Nephron (organoid): ENCODE data around the gene DMRT1.
"Not testable (repeated sequence)": the region's sequence is repeated elsewhere in the genome, so short reads cannot be mapped to it uniquely, and the experiment has no call there.

ENCODE experiments used
- H3K27ac Mint-ChIP-seq, 3 experiments: 2 replicates each; pipeline ENCODE4 v1.8.0; 2020; ENCODE audit warnings: mixed read lengths in 3 of 3, mild to moderate bottlenecking in 2 of 3, moderate library complexity in 1 of 3
- H3K27me3 Mint-ChIP-seq: 2 replicates; pipeline ENCODE4 v1.8.0; 2021; ENCODE audit warnings: low read depth, mild to moderate bottlenecking, moderate library complexity, mixed read lengths
- H3K36me3 Mint-ChIP-seq: 2 replicates; pipeline ENCODE4 v1.8.0; 2020; ENCODE audit warnings: low read depth, mixed read lengths
- H3K4me1 Mint-ChIP-seq: 2 replicates; pipeline ENCODE4 v1.8.0; 2020; ENCODE audit warnings: mixed read lengths
- H3K4me3 Mint-ChIP-seq, 3 experiments: 2 replicates each; pipeline ENCODE4 v1.8.0; 2020; ENCODE audit warnings: mild to moderate bottlenecking in 3 of 3, mixed read lengths in 3 of 3, moderate library complexity in 2 of 3
- H3K9me3 Mint-ChIP-seq: 2 replicates; pipeline ENCODE4 v1.8.0; 2020; ENCODE audit warnings: mixed read lengths
- TF ChIP-seq, protein P1 (sequence below), 3 experiments: fragments of 200-600 bp; sonication (generic); IDR thresholded peaks; one replicate each; pipeline ENCODE4 v1.5.0; 2021; ENCODE audit warnings: antibody characterized with exemption in 3 of 3; ENCODE audit not compliant: unreplicated experiment in 3 of 3

Gene DMRT1

DNA sequence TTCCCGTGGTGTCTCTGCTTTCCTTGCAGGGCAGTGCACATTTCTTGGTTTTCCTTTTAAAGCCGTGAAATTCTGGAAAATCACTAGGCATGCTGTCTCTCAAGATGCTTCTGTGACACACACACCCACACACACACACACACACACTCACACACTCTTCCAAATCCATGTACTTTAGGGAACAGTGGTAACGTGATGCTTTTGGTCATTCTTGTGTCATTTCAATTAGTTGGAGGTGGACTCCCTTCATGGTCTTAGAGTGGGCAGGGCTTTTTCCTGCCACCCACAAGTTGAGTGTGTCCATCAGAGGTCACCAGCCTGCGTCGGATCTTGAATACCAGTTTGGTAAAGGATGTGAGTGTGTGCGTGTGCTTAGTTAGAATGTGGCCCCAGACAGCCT lies 64.4 kb downstream of the DMRT1 start:
- Mint-ChIP-seq H3K4me3 (no peak overlapping the region), H3K27ac (no peak overlapping the region), H3K36me3 (no peaks in the 10 kb centered on the region)

DNA sequence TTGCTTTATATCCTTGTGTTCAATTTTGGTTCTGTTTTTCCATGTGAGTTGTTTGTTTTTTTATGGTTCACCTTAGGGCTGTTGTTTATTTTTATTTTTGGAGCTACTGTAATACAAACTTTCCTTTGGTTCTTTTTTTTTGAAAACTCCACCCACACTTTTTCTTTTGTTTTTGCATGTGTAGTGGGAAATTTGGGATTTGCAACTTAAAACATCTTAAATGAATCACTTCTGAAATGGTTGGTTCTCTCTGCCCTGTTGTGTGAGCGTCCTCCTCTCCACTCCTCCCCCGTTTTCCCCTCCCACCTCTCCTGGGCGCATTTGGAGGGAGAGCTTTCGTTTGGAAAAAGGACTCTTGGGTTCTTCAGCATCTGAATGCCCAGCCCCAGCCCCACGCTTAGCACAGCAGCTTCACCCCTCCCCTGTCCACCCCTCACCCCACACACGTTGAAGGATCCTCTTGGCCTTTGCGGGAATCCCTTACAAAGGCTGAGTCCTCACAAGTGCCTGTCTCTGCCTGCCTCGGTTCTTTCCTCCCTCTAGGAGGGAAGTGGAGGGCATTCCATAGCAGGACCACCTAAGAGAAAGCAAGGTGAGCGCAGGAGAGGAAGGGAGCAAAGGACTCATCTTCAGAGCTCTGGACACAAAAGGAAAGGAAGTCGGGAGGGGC lies 67.2 kb downstream of the DMRT1 start:
- H3K9me3 Mint-ChIP-seq, result no peaks in the 10 kb centered on the region
- H3K27me3 Mint-ChIP-seq, result peaks cover 65% of the 10 kb centered on the region
- H3K4me1 Mint-ChIP-seq, result no peaks in the 10 kb centered on the region
- H3K4me3 Mint-ChIP-seq, result no peak overlapping the region
- no peak overlapping the region for H3K27ac Mint-ChIP-seq
- TF ChIP-seq, protein P1, sequence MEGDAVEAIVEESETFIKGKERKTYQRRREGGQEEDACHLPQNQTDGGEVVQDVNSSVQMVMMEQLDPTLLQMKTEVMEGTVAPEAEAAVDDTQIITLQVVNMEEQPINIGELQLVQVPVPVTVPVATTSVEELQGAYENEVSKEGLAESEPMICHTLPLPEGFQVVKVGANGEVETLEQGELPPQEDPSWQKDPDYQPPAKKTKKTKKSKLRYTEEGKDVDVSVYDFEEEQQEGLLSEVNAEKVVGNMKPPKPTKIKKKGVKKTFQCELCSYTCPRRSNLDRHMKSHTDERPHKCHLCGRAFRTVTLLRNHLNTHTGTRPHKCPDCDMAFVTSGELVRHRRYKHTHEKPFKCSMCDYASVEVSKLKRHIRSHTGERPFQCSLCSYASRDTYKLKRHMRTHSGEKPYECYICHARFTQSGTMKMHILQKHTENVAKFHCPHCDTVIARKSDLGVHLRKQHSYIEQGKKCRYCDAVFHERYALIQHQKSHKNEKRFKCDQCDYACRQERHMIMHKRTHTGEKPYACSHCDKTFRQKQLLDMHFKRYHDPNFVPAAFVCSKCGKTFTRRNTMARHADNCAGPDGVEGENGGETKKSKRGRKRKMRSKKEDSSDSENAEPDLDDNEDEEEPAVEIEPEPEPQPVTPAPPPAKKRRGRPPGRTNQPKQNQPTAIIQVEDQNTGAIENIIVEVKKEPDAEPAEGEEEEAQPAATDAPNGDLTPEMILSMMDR (IDR thresholded peaks at IDR 0.05; ENCODE audit: unreplicated experiment in 3 of 3), result no peak
- H3K36me3 Mint-ChIP-seq, result no peaks in the 10 kb centered on the region

More for the DNA sequence above, 64.4 kb downstream of the DMRT1 start:
- H3K27me3 Mint-ChIP-seq, result peaks cover 74% of the 10 kb centered on the region
- TF ChIP-seq, protein P1 (IDR thresholded peaks at IDR 0.05; ENCODE audit: unreplicated experiment in 3 of 3), result no peak
- H3K9me3 Mint-ChIP-seq, result no peaks in the 10 kb centered on the region
- H3K4me1 Mint-ChIP-seq, result no peaks in the 10 kb centered on the region

DNA sequence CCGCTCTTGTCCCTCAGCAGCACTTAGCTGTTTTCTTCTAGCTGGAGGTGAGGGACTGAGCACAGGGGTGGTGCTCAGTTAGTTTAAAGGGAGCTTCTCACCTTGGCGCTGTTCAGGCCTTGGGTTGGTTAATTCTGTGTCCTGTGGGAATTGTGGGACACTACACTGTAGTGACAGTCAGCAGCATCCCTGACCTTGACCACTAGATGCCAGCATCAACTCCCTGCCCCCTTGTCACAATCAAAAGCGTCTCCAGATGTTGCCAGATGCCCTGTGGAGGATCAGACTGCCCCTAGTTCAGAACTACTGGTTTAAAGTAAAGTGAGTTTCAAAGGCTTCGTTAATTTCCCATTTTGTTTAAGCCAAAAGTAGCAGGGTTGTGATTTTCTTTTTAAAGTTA lies 69.5 kb downstream of the DMRT1 start:
- H3K27ac Mint-ChIP-seq, result no peak overlapping the region
- no peaks in the 10 kb centered on the region for H3K36me3 Mint-ChIP-seq
- TF ChIP-seq, protein P1 (IDR thresholded peaks at IDR 0.05; ENCODE audit: unreplicated experiment in 3 of 3), result no peak
- H3K4me3 Mint-ChIP-seq, result no peak overlapping the region
- H3K27me3 Mint-ChIP-seq, result peaks cover 43% of the 10 kb centered on the region
- H3K4me1 Mint-ChIP-seq, result no peaks in the 10 kb centered on the region
- H3K9me3 Mint-ChIP-seq, result no peaks in the 10 kb centered on the region

- Mint-ChIP-seq H3K27ac (no peak overlapping the region), H3K4me3 (no peak overlapping the region), H3K9me3 (no peaks in the 10 kb centered on the region), H3K36me3 (no peaks in the 10 kb centered on the region), H3K4me1 (no peaks in the 10 kb centered on the region), H3K27me3 (peaks cover 31% of the 10 kb centered on the region)
- TF ChIP-seq, protein P1 (IDR thresholded peaks at IDR 0.05; ENCODE audit: unreplicated experiment in 3 of 3), result no peak
Observed at GRCh38 chr9:912776-913175, 71.3 kb downstream of the DMRT1 start.

GRCh38 chr9:913526-913925 lies 72.0 kb downstream of the DMRT1 start:
- H3K36me3 Mint-ChIP-seq, H3K4me3 Mint-ChIP-seq, H3K4me1 Mint-ChIP-seq, H3K27ac Mint-ChIP-seq, H3K9me3 Mint-ChIP-seq: not testable (repeated sequence)
- H3K27me3 Mint-ChIP-seq, result peaks cover 23% of the 10 kb centered on the region

GRCh38 chr9:917730-918129 lies 76.2 kb downstream of the DMRT1 start:
- Mint-ChIP-seq H3K36me3 (no peaks in the 10 kb centered on the region), H3K4me3 (no peak overlapping the region), H3K27me3 (peaks cover 4% of the 10 kb centered on the region), H3K4me1 (no peaks in the 10 kb centered on the region), H3K27ac (no peak overlapping the region), H3K9me3 (no peaks in the 10 kb centered on the region)
- TF ChIP-seq, protein P1 (IDR thresholded peaks at IDR 0.05; ENCODE audit: unreplicated experiment in 3 of 3), result no peak
